WTC11 (cell line): ENCODE data around the gene EIF2S3. TPM values are rescaled to one million over a fixed set of nuclear protein-coding genes. Genes with fewer than 3 reads are reported as not detected.

Experiments used
- ATAC-seq: fragments of 200-7000 bp; cut with Tn5 transposase; 2 replicates; pipeline ENCODE4 v1.10.0; 2021; ENCODE audit warnings: mild to moderate bottlenecking, moderate library complexity
- CTCF ChIA-PET: fragments of 300-600 bp; sonication (Branson Sonifier 250); formaldehyde crosslinking; loops from one replicate; lab custom pipeline; 2021; ENCODE audit warnings: antibody characterized with exemption; lab: Charles Lee
- POLR2A ChIA-PET: fragments of 350-600 bp; sonication (Branson Sonifier 250); formaldehyde crosslinking; loops from one replicate; lab custom pipeline; 2021; ENCODE audit warnings: antibody characterized with exemption; lab: Charles Lee
- DNase-seq: peaks from one replicate; pipeline ENCODE4 v3.0.0; 2021; ENCODE audit warnings: low spot score
- H3K27ac Mint-ChIP-seq: 2 replicates; pipeline ENCODE4 v1.8.0; 2021; ENCODE audit warnings: mixed read lengths
- H3K27me3 Mint-ChIP-seq: 2 replicates; pipeline ENCODE4 v1.8.0; 2021; ENCODE audit warnings: low read depth, mild to moderate bottlenecking, moderate library complexity, mixed read lengths
- H3K36me3 Mint-ChIP-seq: 2 replicates; pipeline ENCODE4 v1.8.0; 2021; ENCODE audit warnings: mixed read lengths
- H3K4me1 Mint-ChIP-seq: 2 replicates; pipeline ENCODE4 v1.8.0; 2022; ENCODE audit warnings: mixed read lengths
- H3K4me3 Mint-ChIP-seq: 2 replicates; pipeline ENCODE4 v1.8.0; 2021; ENCODE audit warnings: mild to moderate bottlenecking, moderate library complexity, mixed read lengths
- H3K9me3 Mint-ChIP-seq: 2 replicates; pipeline ENCODE4 v1.8.0; 2021; ENCODE audit warnings: mixed read lengths
- CBFB ChIP-seq: sonication (generic); formaldehyde crosslinking; IDR thresholded peaks from 2 replicates; pipeline ENCODE4 v1.8.1; 2022; ENCODE audit warnings: mild to moderate bottlenecking, low read depth, missing genetic modification reagents
- CTCF ChIP-seq: fragments of 200-600 bp; IDR thresholded peaks from 2 replicates; pipeline ENCODE4 v1.8.0; 2022; ENCODE audit warnings: antibody characterized with exemption
- E2F1 ChIP-seq: sonication (generic); formaldehyde crosslinking; IDR thresholded peaks from 2 replicates; pipeline ENCODE4 v1.8.0; 2022; ENCODE audit warnings: mild to moderate bottlenecking, missing genetic modification reagents
- E2F4 ChIP-seq: sonication (generic); formaldehyde crosslinking; IDR thresholded peaks from 2 replicates; pipeline ENCODE4 v1.8.1; 2022; ENCODE audit warnings: low read depth, mild to moderate bottlenecking, moderate library complexity, missing genetic modification reagents, borderline replicate concordance
- ETV6 ChIP-seq: sonication (generic); formaldehyde crosslinking; IDR thresholded peaks from 2 replicates; pipeline ENCODE4 v1.8.1; 2022; ENCODE audit warnings: mild to moderate bottlenecking, missing genetic modification reagents
- FOXK1 ChIP-seq: sonication (generic); formaldehyde crosslinking; IDR thresholded peaks from 2 replicates; pipeline ENCODE4 v1.8.0; 2022; ENCODE audit warnings: mild to moderate bottlenecking, moderate library complexity, missing genetic modification reagents
- HMGXB4 ChIP-seq: sonication (generic); formaldehyde crosslinking; IDR thresholded peaks from 2 replicates; pipeline ENCODE4 v1.8.1; 2023; ENCODE audit warnings: mild to moderate bottlenecking, moderate library complexity, missing genetic modification reagents
- KAT7 ChIP-seq: sonication (generic); formaldehyde crosslinking; IDR thresholded peaks from 2 replicates; pipeline ENCODE4 v1.8.1; 2023; ENCODE audit warnings: missing genetic modification reagents, mild to moderate bottlenecking, borderline replicate concordance
- MAX ChIP-seq: sonication (generic); formaldehyde crosslinking; IDR thresholded peaks from 2 replicates; pipeline ENCODE4 v1.8.0; 2022; ENCODE audit warnings: mild to moderate bottlenecking, missing genetic modification reagents
- NFYB ChIP-seq: sonication (generic); formaldehyde crosslinking; conservative IDR thresholded peaks from 2 replicates; pipeline ENCODE4 v1.8.0; 2022; ENCODE audit warnings: low read depth, missing genetic modification reagents
- PREB ChIP-seq: sonication (generic); formaldehyde crosslinking; IDR thresholded peaks from 2 replicates; pipeline ENCODE4 v1.8.1; 2022; ENCODE audit warnings: mild to moderate bottlenecking, missing genetic modification reagents, moderate library complexity, borderline replicate concordance
- STAT6 ChIP-seq: sonication (generic); formaldehyde crosslinking; conservative IDR thresholded peaks from 2 replicates; pipeline ENCODE4 v1.8.1; 2023; ENCODE audit warnings: mild to moderate bottlenecking, low read depth, missing genetic modification reagents, moderate library complexity
- TCF7 ChIP-seq: sonication (generic); formaldehyde crosslinking; IDR thresholded peaks from 2 replicates; pipeline ENCODE4 v1.8.0; 2022; ENCODE audit warnings: mild to moderate bottlenecking, low read depth, missing genetic modification reagents, moderate library complexity
- USF1 ChIP-seq: sonication (generic); formaldehyde crosslinking; IDR thresholded peaks from 2 replicates; pipeline ENCODE4 v1.8.0; 2022; ENCODE audit warnings: mild to moderate bottlenecking, missing genetic modification reagents
- USF2 ChIP-seq: sonication (generic); formaldehyde crosslinking; IDR thresholded peaks from 2 replicates; pipeline ENCODE4 v1.8.1; 2023; ENCODE audit warnings: mild to moderate bottlenecking, missing genetic modification reagents, moderate library complexity
- ZBTB21 ChIP-seq: sonication (generic); formaldehyde crosslinking; IDR thresholded peaks from 2 replicates; pipeline ENCODE4 v1.8.1; 2023; ENCODE audit warnings: mild to moderate bottlenecking, missing genetic modification reagents, borderline replicate concordance
- ZNF121 ChIP-seq: sonication (generic); formaldehyde crosslinking; IDR thresholded peaks from 2 replicates; pipeline ENCODE4 v1.8.0; 2023; ENCODE audit warnings: missing genetic modification reagents
- ZNF263 ChIP-seq: sonication (generic); formaldehyde crosslinking; IDR thresholded peaks from 2 replicates; pipeline ENCODE4 v1.8.1; 2022; ENCODE audit warnings: low read depth, mild to moderate bottlenecking, moderate library complexity, missing genetic modification reagents
- ZNF317 ChIP-seq: sonication (generic); formaldehyde crosslinking; IDR thresholded peaks from 2 replicates; pipeline ENCODE4 v1.8.1; 2023; ENCODE audit warnings: low read depth, mild to moderate bottlenecking, moderate library complexity, missing genetic modification reagents, borderline replicate concordance
- ZNF396 ChIP-seq: fragments of 250-450 bp; sonication (Bioruptor Pico); IDR thresholded peaks from 2 replicates; pipeline ENCODE4 v1.8.0; 2021; ENCODE audit warnings: mild to moderate bottlenecking, moderate library complexity, borderline replicate concordance
- total RNA-seq: library from RNA; stranded (reverse); gene quantifications from 3 replicates; pipeline ENCODE4 v1.2.3, GENCODE V29; 2021

EIF2S3 gene
- total RNA-seq, 1 experiment from 2014 or later, result 299 TPM

GRCh38 chrX:24026432-24026831 is 28.3 kb upstream of the EIF2S3 start (continued):
- no peak for TF ChIP-seq HMGXB4 (CRISPR knock-in tag)
- TF ChIP-seq USF2 (CRISPR knock-in tag), result no peak
- TF ChIP-seq KAT7 (CRISPR knock-in tag), result no peak
- no peak for TF ChIP-seq ZNF396
- TF ChIP-seq CTCF, result no peak
- no peak for TF ChIP-seq E2F4 (CRISPR knock-in tag)
- TF ChIP-seq, all 79 proteins: peak for 0

- peaks cover 2% of the 10 kb centered on the region; the same call in 1 of the 2 replicates for H3K4me1 Mint-ChIP-seq
- DNase-seq (no peak), ATAC-seq (no peak)
- H3K27ac Mint-ChIP-seq, result peak within 1 kb of the TSS; percentile 85
- H3K36me3 Mint-ChIP-seq, result 0 out of 2 replicates have a peak, but pooled peaks cover 4% of the 10 kb centered on the region
- POLR2A ChIA-PET, result interaction anchor here (2.2 kb wide), 1 partner anchor 28 kb away, joined by 18 read pairs; the partner anchor contains the start of gene EIF2S3
- TF ChIP-seq ETV6 (no peak), FOXK1 (CRISPR knock-in tag) (no peak), E2F1 (CRISPR knock-in tag) (no peak)
- peaks cover 45% of the 10 kb centered on the region for H3K27me3 Mint-ChIP-seq
- CTCF ChIA-PET, result interaction anchor here (1.5 kb wide), 1 partner anchor 27 kb away, joined by 11 read pairs; no protein-coding TSS in a partner anchor
- H3K9me3 Mint-ChIP-seq, result no peaks in the 10 kb centered on the region
- H3K4me3 Mint-ChIP-seq, result peak within 1 kb of the TSS; percentile 76
Observed at GRCh38 chrX:24027086-24027485, 27.7 kb upstream of the EIF2S3 start, which contains the start of gene KLHL15. TSS of gene KLHL15 (minus strand) at chrX:24027186. CDS start at chrX:24006693, 20,493 bp downstream.

- Mint-ChIP-seq H3K4me1 (peaks cover 2% of the 10 kb centered on the region; the same call in 1 of the 2 replicates), H3K9me3 (no peaks in the 10 kb centered on the region), H3K4me3 (no peak overlapping the region), H3K36me3 (0 out of 2 replicates have a peak, but pooled peaks cover 4% of the 10 kb centered on the region), H3K27me3 (peaks cover 45% of the 10 kb centered on the region), H3K27ac (no peak overlapping the region)
- POLR2A ChIA-PET, result no interaction called here
- CTCF ChIA-PET, result interaction anchor here (1.5 kb wide), 1 partner anchor 26 kb away, joined by 11 read pairs; no protein-coding TSS in a partner anchor
- peak; percentile 45 for ATAC-seq
- DNase-seq, result no peak
- no peak for TF ChIP-seq CBFB
- no peak for TF ChIP-seq MAX (CRISPR knock-in tag)
- no peak for TF ChIP-seq ZNF317 (CRISPR knock-in tag)
- no peak for TF ChIP-seq KAT7 (CRISPR knock-in tag)
- TF ChIP-seq ZNF263 (CRISPR knock-in tag), result no peak
- no peak for TF ChIP-seq ZBTB21
- no peak for TF ChIP-seq USF1
- no peak for TF ChIP-seq FOXK1 (CRISPR knock-in tag)
- no peak for TF ChIP-seq NFYB (CRISPR knock-in tag)
- no peak for TF ChIP-seq TCF7
- no peak for TF ChIP-seq ZNF121
- TF ChIP-seq PREB (CRISPR knock-in tag), result no peak
- TF ChIP-seq STAT6, result no peak
Observed at GRCh38 chrX:24027985-24028384, 26.8 kb upstream of the EIF2S3 start.
